Nephron progenitor cell (in vitro differentiated cells): Measurements from ENCODE around the gene RAMACL.

ENCODE experiments used
- DNase-seq: peaks from one replicate; pipeline ENCODE4 v3.0.0; 2021
- H3K27ac Mint-ChIP-seq: 2 replicates; pipeline ENCODE4 v1.8.0; 2021; ENCODE audit warnings: mild to moderate bottlenecking, moderate library complexity, mixed read lengths
- H3K27me3 Mint-ChIP-seq: 2 replicates; pipeline ENCODE4 v1.8.0; 2021; ENCODE audit warnings: mild to moderate bottlenecking, low read depth, mixed read lengths; ENCODE audit not compliant: poor library complexity
- H3K36me3 Mint-ChIP-seq: 2 replicates; pipeline ENCODE4 v1.8.0; 2021; ENCODE audit warnings: low read depth, mixed read lengths
- H3K4me1 Mint-ChIP-seq: 2 replicates; pipeline ENCODE4 v1.8.0; 2021; ENCODE audit warnings: mixed read lengths
- H3K4me3 Mint-ChIP-seq: 2 replicates; pipeline ENCODE4 v1.8.0; 2021; ENCODE audit warnings: mild to moderate bottlenecking, moderate library complexity, mixed read lengths
- H3K9me3 Mint-ChIP-seq: 2 replicates; pipeline ENCODE4 v1.8.0; 2021; ENCODE audit warnings: mild to moderate bottlenecking, moderate library complexity, mixed read lengths
- CTCF ChIP-seq: fragments of 200-600 bp; sonication (generic); IDR thresholded peaks from 2 replicates; pipeline ENCODE4 v1.5.0; 2021; ENCODE audit warnings: antibody characterized with exemption

RAMACL gene

GRCh38 chr6:166533205-166533824, 53.2 kb downstream of the RAMACL start:
- TF ChIP-seq CTCF: no peak
- Mint-ChIP-seq H3K4me3 (no peak overlapping the region), H3K9me3 (no peaks in the 10 kb centered on the region), H3K4me1 (no peaks in the 10 kb centered on the region), H3K36me3 (peaks cover 9% of the 10 kb centered on the region), H3K27ac (no peak overlapping the region), H3K27me3 (peaks cover 2% of the 10 kb centered on the region)
- DNase-seq: no peak
